Endodermal cell (in vitro differentiated cells): ENCODE results near the gene NOTUM. TPM values are rescaled to one million over a fixed set of nuclear protein-coding genes. Genes with fewer than 3 reads are reported as not detected.

ENCODE experiments used
- DNase-seq: peaks from one replicate; pipeline ENCODE4 v3.0.0-alpha.2; 2017
- H3K27ac ChIP-seq: 2 replicates; pipeline ENCODE4 v1.5.1; 2013; ENCODE audit warnings: mild to moderate bottlenecking, low read depth, low read length, moderate library complexity
- H3K27me3 ChIP-seq: 2 replicates; pipeline ENCODE4 v1.6.1; 2013; ENCODE audit warnings: mild to moderate bottlenecking, low read length, moderate library complexity; ENCODE audit not compliant: insufficient read depth, control insufficient read depth, poor library complexity, severe bottlenecking
- H3K36me3 ChIP-seq: 2 replicates; pipeline ENCODE4 v1.7.0; 2013; ENCODE audit warnings: mild to moderate bottlenecking, low read length, moderate library complexity; ENCODE audit not compliant: control insufficient read depth, insufficient read depth
- H3K4me1 ChIP-seq: one replicate; pipeline ENCODE4 v1.7.0; 2013; ENCODE audit warnings: low read length; ENCODE audit not compliant: control insufficient read depth, insufficient read depth
- H3K4me3 ChIP-seq: 2 replicates; pipeline ENCODE4 v1.5.1; 2013; ENCODE audit warnings: mild to moderate bottlenecking, low read length, moderate library complexity
- H3K9ac ChIP-seq: 2 replicates; pipeline ENCODE4 v1.6.1; 2013; ENCODE audit warnings: mild to moderate bottlenecking, low read length, moderate library complexity; ENCODE audit not compliant: poor library complexity, severe bottlenecking; ENCODE audit errors: extremely low read depth
- H3K9me3 ChIP-seq: 2 replicates; pipeline ENCODE4 v1.6.1; 2013; ENCODE audit warnings: mild to moderate bottlenecking, low read length, moderate library complexity; ENCODE audit not compliant: control insufficient read depth
- H3K27ac Mint-ChIP-seq: 2 replicates; pipeline ENCODE4 v1.8.0; 2020; ENCODE audit warnings: mixed read lengths
- H3K27me3 Mint-ChIP-seq: 2 replicates; pipeline ENCODE4 v1.8.0; 2021; ENCODE audit warnings: mild to moderate bottlenecking, mixed read lengths; ENCODE audit not compliant: insufficient read depth
- H3K36me3 Mint-ChIP-seq: 2 replicates; pipeline ENCODE4 v1.8.0; 2020; ENCODE audit warnings: low read depth, mixed read lengths
- H3K4me1 Mint-ChIP-seq: 2 replicates; pipeline ENCODE4 v1.8.0; 2020; ENCODE audit warnings: mixed read lengths
- H3K4me3 Mint-ChIP-seq: 2 replicates; pipeline ENCODE4 v1.8.0; 2020; ENCODE audit warnings: mild to moderate bottlenecking, moderate library complexity, mixed read lengths
- H3K9me3 Mint-ChIP-seq: 2 replicates; pipeline ENCODE4 v1.8.0; 2020; ENCODE audit warnings: mild to moderate bottlenecking, mixed read lengths
- WGBS, 2 experiments: methylation state at CpG; one replicate each; pipeline versions ENCODE4 v1.1.5 to v1.1.7; 2013; ENCODE audit warnings: missing lambda C conversion rate in 2 of 2, mixed read lengths in 1 of 2; ENCODE audit not compliant: insufficient coverage in 1 of 2, insufficient read length in 1 of 2; 5-methylcytosine and 5-hydroxymethylcytosine counted together
- total RNA-seq, 2 donors: library from RNA; stranded (reverse); fragmentation: NEBNext Ultra II Directional in 1 of 2; extraction: Animal tissue kit (Norgen Biotek cat#: 25700) in 1 of 2; gene quantifications; 2 replicates in 1 of 2; 3 replicates in 1 of 2; pipeline ENCODE4 v1.2.1, GENCODE V29; 2021
- TF ChIP-seq, protein P1 (sequence below): fragments of 200-600 bp; sonication (generic); conservative IDR thresholded peaks from 2 replicates; pipeline ENCODE4 v1.5.0; 2021; ENCODE audit warnings: antibody characterized with exemption, mild to moderate bottlenecking

The NOTUM gene
- total RNA-seq, 2 donors from 2014 or later = 12.5 to 26.3 TPM

DNA sequence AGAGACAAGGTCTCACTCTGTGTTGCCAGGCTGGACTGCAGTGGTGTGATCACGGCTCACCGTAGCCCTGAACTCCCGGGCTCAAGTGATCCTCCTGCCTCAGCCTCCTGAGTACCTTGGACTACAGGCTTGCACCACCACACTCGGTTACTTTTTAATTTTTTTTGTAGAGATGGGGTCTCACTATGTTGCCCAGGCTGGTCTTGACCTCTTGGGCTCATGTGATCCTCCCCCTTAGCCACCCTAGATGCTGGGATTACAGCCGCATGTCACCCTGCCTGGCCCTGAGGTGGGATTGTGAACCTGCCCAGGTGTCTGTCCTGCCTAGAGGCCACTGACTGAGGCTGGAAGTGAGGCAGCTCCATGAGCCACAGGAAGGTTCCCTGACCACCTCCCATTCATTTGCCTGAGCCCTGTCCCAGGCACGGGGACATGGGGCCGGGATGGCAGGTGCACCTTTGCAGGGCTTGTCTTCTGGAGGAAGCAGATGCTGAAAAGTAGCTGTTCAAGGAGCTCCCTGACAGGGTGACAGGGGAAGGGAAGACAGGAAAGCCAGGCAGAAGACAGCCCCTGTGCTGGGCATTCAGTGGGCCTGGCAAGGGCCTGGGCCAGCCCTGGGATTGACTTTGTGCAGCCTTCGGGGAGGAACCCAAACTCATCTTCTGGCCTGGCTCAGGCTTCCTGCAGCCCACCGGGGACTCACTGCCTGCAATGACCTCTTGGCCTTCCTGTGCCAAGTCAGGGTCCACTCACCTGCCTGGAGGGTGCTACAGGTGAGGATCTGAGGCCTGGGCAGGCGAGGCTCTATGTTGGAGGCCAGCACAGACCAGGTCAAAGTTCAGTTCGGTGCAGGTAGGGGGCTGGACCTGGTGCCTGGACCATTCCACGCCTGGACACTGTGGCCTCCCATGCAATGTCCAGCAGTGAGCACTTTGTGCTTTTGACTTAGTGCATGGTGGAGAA is 8.1 kb upstream of the NOTUM start:
- Histone ChIP-seq H3K27me3 (peaks cover 5% of the 10 kb centered on the region), H3K36me3 (no peaks in the 10 kb centered on the region), H3K4me3 (no peak overlapping the region), H3K4me1 (no peaks in the 10 kb centered on the region), H3K27ac (no peak overlapping the region), H3K9me3 (peaks cover 6% of the 10 kb centered on the region), H3K9ac (no peak overlapping the region)
- H3K27me3 Mint-ChIP-seq = peaks cover 25% of the 10 kb centered on the region
- DNase-seq = peak; percentile 42
- TF ChIP-seq, protein P1, sequence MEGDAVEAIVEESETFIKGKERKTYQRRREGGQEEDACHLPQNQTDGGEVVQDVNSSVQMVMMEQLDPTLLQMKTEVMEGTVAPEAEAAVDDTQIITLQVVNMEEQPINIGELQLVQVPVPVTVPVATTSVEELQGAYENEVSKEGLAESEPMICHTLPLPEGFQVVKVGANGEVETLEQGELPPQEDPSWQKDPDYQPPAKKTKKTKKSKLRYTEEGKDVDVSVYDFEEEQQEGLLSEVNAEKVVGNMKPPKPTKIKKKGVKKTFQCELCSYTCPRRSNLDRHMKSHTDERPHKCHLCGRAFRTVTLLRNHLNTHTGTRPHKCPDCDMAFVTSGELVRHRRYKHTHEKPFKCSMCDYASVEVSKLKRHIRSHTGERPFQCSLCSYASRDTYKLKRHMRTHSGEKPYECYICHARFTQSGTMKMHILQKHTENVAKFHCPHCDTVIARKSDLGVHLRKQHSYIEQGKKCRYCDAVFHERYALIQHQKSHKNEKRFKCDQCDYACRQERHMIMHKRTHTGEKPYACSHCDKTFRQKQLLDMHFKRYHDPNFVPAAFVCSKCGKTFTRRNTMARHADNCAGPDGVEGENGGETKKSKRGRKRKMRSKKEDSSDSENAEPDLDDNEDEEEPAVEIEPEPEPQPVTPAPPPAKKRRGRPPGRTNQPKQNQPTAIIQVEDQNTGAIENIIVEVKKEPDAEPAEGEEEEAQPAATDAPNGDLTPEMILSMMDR = no peak
- H3K4me3 Mint-ChIP-seq = no peak overlapping the region
- no peak overlapping the region for H3K27ac Mint-ChIP-seq
- peaks cover 19% of the 10 kb centered on the region for H3K9me3 Mint-ChIP-seq
- H3K4me1 Mint-ChIP-seq = peaks cover 10% of the 10 kb centered on the region
- 95% methylated on average over 12 of the region's 12 CpGs for WGBS, 2 experiments
- H3K36me3 Mint-ChIP-seq = no peaks in the 10 kb centered on the region

DNA sequence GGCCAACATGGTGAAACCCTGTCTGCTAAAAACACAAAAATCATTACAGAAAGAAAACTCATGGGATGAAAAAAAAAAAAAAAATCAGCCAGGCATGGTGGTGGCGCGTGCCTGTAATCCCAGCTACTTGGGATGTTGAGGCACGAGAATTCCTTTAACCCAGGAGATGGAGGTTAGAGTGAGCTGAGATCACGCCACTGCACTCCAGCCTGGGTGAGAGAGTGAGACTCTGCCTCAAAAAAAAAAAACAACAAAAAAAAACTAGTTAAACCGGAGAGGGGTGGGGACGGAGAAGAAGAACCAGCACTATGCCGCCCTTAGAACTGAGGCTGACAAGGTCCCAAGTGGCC is 7.4 kb upstream of the NOTUM start:
- Mint-ChIP-seq H3K27ac (no peak overlapping the region), H3K9me3 (peaks cover 11% of the 10 kb centered on the region), H3K36me3 (no peaks in the 10 kb centered on the region), H3K4me3 (no peak overlapping the region), H3K4me1 (peaks cover 18% of the 10 kb centered on the region), H3K27me3 (peaks cover 26% of the 10 kb centered on the region)
- 82 to 94% methylated on average over 3 to 7 of the region's 7 CpGs for WGBS, 2 experiments
- H3K9me3 ChIP-seq = peaks cover 2% of the 10 kb centered on the region
- TF ChIP-seq, protein P1 = no peak
- no peaks in the 10 kb centered on the region for H3K36me3 ChIP-seq
- H3K27me3 ChIP-seq = peaks cover 5% of the 10 kb centered on the region
- H3K4me3 ChIP-seq = no peak overlapping the region
- DNase-seq = no peak
- H3K4me1 ChIP-seq = no peaks in the 10 kb centered on the region
- no peak overlapping the region for H3K9ac ChIP-seq
- H3K27ac ChIP-seq = no peak overlapping the region

DNA sequence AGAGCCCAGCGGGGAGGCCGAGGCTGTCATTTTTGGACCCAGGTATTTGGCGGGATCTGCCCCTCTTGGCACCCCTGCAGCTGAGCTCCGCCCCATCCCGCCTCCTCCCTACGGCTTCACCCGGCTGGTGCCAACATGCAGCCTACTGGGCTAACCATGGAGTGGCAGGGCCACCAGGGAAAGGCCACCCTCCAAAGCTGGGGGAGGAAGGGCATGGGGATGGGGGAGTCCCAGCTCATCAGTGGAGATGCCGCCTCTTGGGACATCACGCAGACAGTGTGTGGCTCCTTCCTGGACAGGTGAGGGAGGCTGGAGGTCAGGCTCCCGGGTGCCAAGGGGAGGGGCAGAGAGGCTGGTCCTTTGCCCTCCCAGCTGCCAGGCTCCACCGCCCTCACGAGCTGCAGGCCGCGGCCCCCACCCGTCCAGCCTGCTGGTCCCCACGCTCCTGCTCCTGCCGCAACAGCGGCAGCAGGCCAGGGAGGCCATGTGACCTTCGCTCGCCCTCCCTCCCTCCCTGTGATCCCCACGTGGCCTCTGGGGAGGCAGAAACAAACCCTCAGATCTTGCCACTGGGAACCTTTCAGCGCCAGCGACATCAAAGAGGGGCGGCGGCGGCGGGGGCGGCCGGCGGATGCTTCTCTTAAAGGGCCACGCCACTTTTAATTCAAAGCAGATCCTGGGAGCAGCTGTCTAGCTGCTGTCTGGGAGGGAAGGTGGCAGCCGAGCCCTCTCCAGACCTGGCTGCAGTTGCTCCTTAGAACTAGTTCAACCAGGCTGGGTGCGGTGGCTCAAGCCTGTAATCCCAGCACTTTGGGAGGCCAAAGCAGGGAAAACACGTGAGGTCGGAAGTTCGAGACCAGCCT is 6.8 kb upstream of the NOTUM start:
- Mint-ChIP-seq H3K27me3 (peaks cover 30% of the 10 kb centered on the region), H3K4me1 (peaks cover 22% of the 10 kb centered on the region), H3K27ac (no peak overlapping the region), H3K36me3 (no peaks in the 10 kb centered on the region), H3K9me3 (peaks cover 7% of the 10 kb centered on the region), H3K4me3 (no peak overlapping the region)
- Histone ChIP-seq H3K4me3 (no peak overlapping the region), H3K27me3 (peaks cover 9% of the 10 kb centered on the region), H3K9ac (no peak overlapping the region), H3K27ac (no peak overlapping the region), H3K9me3 (no peaks in the 10 kb centered on the region), H3K4me1 (no peaks in the 10 kb centered on the region), H3K36me3 (no peaks in the 10 kb centered on the region)
- 45 to 47% methylated on average over 17 to 36 of the region's 36 CpGs for WGBS, 2 experiments
- peak; percentile 96 for DNase-seq
- TF ChIP-seq, protein P1 = no peak
